ENCODE data around the gene SEMA5B.

The SEMA5B gene

DNA sequence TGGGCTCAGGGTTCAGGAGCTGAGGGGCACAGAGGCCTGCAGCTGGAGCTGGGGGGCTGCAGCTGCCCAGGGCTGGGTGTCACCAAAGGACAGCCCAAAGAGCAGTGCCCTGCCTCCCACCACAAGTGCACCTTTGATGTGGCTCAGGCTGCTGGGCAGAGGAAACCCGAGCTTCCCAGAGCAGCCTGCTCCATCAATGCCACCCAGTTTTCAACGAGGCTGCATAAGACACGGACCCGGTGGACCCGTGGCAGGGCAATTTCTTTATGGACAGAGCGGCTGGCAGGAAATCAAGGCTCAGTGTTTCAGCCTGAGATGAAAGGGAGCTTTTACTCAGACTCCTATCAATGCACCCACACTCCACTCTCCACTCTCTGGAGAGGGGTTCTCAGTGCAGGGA lies 18.7 kb downstream of the SEMA5B start:
- H3K79me2 ChIP-seq (ENCODE audit: control insufficient read depth, insufficient read depth, low read length, poor library complexity) = no peaks in the 10 kb centered on the region
- H3K79me1 ChIP-seq (ENCODE audit: low read length) = no peaks in the 10 kb centered on the region
- no peaks in the 10 kb centered on the region for H3K9me3 ChIP-seq (ENCODE audit: insufficient read depth, low read depth, low read length)
- no peak overlapping the region for H3K18ac ChIP-seq (ENCODE audit: low read length)
- no peak overlapping the region for H3K14ac ChIP-seq (ENCODE audit: low read length)
- no peak overlapping the region for H2AK5ac ChIP-seq (ENCODE audit: low read length)
- no peaks in the 10 kb centered on the region for H3K4me1 ChIP-seq (ENCODE audit: control insufficient read depth in 1 of 2, insufficient read depth in 2 of 2, low read length in 2 of 2)
- no peak for DNase-seq
- no peaks in the 10 kb centered on the region for H3K27me3 ChIP-seq (ENCODE audit: insufficient read depth, low read length)
- no peak overlapping the region for H2BK120ac ChIP-seq (ENCODE audit: insufficient read depth, low read length, poor library complexity)
- no peak overlapping the region for H2BK5ac ChIP-seq (ENCODE audit: low read depth, low read length, poor library complexity)
- H4K8ac ChIP-seq (ENCODE audit: low read depth, low read length) = no peak overlapping the region
- no peak overlapping the region for H2AFZ ChIP-seq (ENCODE audit: insufficient read depth, low read length, poor library complexity)
- no CpG with 5 or more reads among the region's 6 CpGs for WGBS (ENCODE audit: extremely low coverage, insufficient coverage, insufficient read length)
- no peak overlapping the region for H3K23ac ChIP-seq (ENCODE audit: low read length)
- H3K4me3 ChIP-seq (ENCODE audit: low read depth, low read length) = no peak overlapping the region
- H3K27ac ChIP-seq (ENCODE audit: low read depth, low read length) = no peak overlapping the region
- H4K12ac ChIP-seq (ENCODE audit: low read depth, low read length) = no peak overlapping the region
- no peaks in the 10 kb centered on the region for H3K36me3 ChIP-seq (ENCODE audit: control insufficient read depth in 1 of 2, insufficient read depth in 2 of 2, low read length in 2 of 2)
- no peak overlapping the region for H4K91ac ChIP-seq (ENCODE audit: low read depth, low read length)
- no peak overlapping the region for H3K4ac ChIP-seq (ENCODE audit: low read depth, low read length)
- no peak overlapping the region for H2BK12ac ChIP-seq (ENCODE audit: low read length)
- no peak overlapping the region for H3K9ac ChIP-seq (ENCODE audit: low read length)
- no peak overlapping the region for H3K4me2 ChIP-seq (ENCODE audit: low read length)

DNA sequence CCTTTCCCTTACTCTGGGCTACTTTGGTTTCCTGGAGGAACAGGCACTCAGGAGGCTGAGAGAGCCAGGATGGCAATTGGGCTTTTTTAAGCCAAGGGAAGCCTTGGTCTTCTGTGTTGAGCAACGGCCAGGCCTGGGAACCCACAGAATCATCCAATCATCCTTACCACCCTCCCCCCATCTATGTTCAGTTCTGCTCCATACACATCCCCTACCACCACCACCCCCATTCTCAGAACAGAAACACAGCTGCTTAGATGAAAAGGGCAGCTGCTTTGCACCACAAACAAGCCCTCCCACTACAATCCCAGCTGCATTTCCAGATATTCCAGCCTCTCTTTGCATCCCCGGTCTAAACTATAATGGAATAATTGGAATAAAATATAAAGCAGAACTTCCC lies 21.0 kb downstream of the SEMA5B start:
- Histone ChIP-seq H2AK5ac (ENCODE audit: low read length) (no peak overlapping the region), H3K27me3 (ENCODE audit: insufficient read depth, low read length) (no peaks in the 10 kb centered on the region), H4K12ac (ENCODE audit: low read depth, low read length) (no peak overlapping the region), H3K9ac (ENCODE audit: low read length) (no peak overlapping the region), H3K9me3 (ENCODE audit: insufficient read depth, low read depth, low read length) (no peaks in the 10 kb centered on the region), H2BK12ac (ENCODE audit: low read length) (no peak overlapping the region), H3K4me3 (ENCODE audit: low read depth, low read length) (no peak overlapping the region), H4K8ac (ENCODE audit: low read depth, low read length) (no peak overlapping the region), H3K18ac (ENCODE audit: low read length) (no peak overlapping the region), H3K27ac (ENCODE audit: low read depth, low read length) (no peak overlapping the region), H3K4me1 (ENCODE audit: control insufficient read depth in 1 of 2, insufficient read depth in 2 of 2, low read length in 2 of 2) (no peaks in the 10 kb centered on the region), H3K4me2 (ENCODE audit: low read length) (no peak overlapping the region), H2AFZ (ENCODE audit: insufficient read depth, low read length, poor library complexity) (no peak overlapping the region), H3K4ac (ENCODE audit: low read depth, low read length) (no peak overlapping the region), H2BK5ac (ENCODE audit: low read depth, low read length, poor library complexity) (no peak overlapping the region), H3K79me2 (ENCODE audit: control insufficient read depth, insufficient read depth, low read length, poor library complexity) (no peaks in the 10 kb centered on the region), H3K14ac (ENCODE audit: low read length) (no peak overlapping the region), H3K79me1 (ENCODE audit: low read length) (no peaks in the 10 kb centered on the region), H3K23ac (ENCODE audit: low read length) (no peak overlapping the region), H4K91ac (ENCODE audit: low read depth, low read length) (no peak overlapping the region), H3K36me3 (ENCODE audit: control insufficient read depth in 1 of 2, insufficient read depth in 2 of 2, low read length in 2 of 2) (no peaks in the 10 kb centered on the region), H2BK120ac (ENCODE audit: insufficient read depth, low read length, poor library complexity) (no peak overlapping the region)
- no CpG with 5 or more reads among the region's 2 CpGs for WGBS (ENCODE audit: extremely low coverage, insufficient coverage, insufficient read length)
- DNase-seq = no peak

GRCh38 chr3:123005291-123005690 lies 22.3 kb downstream of the SEMA5B start:
- H3K36me3 ChIP-seq (ENCODE audit: control insufficient read depth in 1 of 2, insufficient read depth in 2 of 2, low read length in 2 of 2) = no peaks in the 10 kb centered on the region
- H3K79me1 ChIP-seq (ENCODE audit: low read length) = no peaks in the 10 kb centered on the region
- H3K9ac ChIP-seq (ENCODE audit: low read length) = no peak overlapping the region
- H3K23ac ChIP-seq (ENCODE audit: low read length) = no peak overlapping the region
- no peak overlapping the region for H4K8ac ChIP-seq (ENCODE audit: low read depth, low read length)
- no peaks in the 10 kb centered on the region for H3K4me1 ChIP-seq (ENCODE audit: control insufficient read depth in 1 of 2, insufficient read depth in 2 of 2, low read length in 2 of 2)
- H3K4me3 ChIP-seq (ENCODE audit: low read depth, low read length) = no peak overlapping the region
- H2AFZ ChIP-seq (ENCODE audit: insufficient read depth, low read length, poor library complexity) = no peak overlapping the region
- H2BK5ac ChIP-seq (ENCODE audit: low read depth, low read length, poor library complexity) = no peak overlapping the region
- H3K18ac ChIP-seq (ENCODE audit: low read length) = no peak overlapping the region
- H3K9me3 ChIP-seq (ENCODE audit: insufficient read depth, low read depth, low read length) = no peaks in the 10 kb centered on the region
- H2BK120ac ChIP-seq (ENCODE audit: insufficient read depth, low read length, poor library complexity) = no peak overlapping the region
- H3K79me2 ChIP-seq (ENCODE audit: control insufficient read depth, insufficient read depth, low read length, poor library complexity) = no peaks in the 10 kb centered on the region
- no peak overlapping the region for H4K91ac ChIP-seq (ENCODE audit: low read depth, low read length)
- no CpG with 5 or more reads among the region's 1 CpG for WGBS (ENCODE audit: extremely low coverage, insufficient coverage, insufficient read length)
- no peaks in the 10 kb centered on the region for H3K27me3 ChIP-seq (ENCODE audit: insufficient read depth, low read length)
- no peak overlapping the region for H3K4ac ChIP-seq (ENCODE audit: low read depth, low read length)
- no peak overlapping the region for H3K14ac ChIP-seq (ENCODE audit: low read length)
- no peak overlapping the region for H2AK5ac ChIP-seq (ENCODE audit: low read length)
- H3K27ac ChIP-seq (ENCODE audit: low read depth, low read length) = no peak overlapping the region
- no peak overlapping the region for H4K12ac ChIP-seq (ENCODE audit: low read depth, low read length)
- no peak overlapping the region for H3K4me2 ChIP-seq (ENCODE audit: low read length)
- no peak for DNase-seq
- H2BK12ac ChIP-seq (ENCODE audit: low read length) = no peak overlapping the region

DNA sequence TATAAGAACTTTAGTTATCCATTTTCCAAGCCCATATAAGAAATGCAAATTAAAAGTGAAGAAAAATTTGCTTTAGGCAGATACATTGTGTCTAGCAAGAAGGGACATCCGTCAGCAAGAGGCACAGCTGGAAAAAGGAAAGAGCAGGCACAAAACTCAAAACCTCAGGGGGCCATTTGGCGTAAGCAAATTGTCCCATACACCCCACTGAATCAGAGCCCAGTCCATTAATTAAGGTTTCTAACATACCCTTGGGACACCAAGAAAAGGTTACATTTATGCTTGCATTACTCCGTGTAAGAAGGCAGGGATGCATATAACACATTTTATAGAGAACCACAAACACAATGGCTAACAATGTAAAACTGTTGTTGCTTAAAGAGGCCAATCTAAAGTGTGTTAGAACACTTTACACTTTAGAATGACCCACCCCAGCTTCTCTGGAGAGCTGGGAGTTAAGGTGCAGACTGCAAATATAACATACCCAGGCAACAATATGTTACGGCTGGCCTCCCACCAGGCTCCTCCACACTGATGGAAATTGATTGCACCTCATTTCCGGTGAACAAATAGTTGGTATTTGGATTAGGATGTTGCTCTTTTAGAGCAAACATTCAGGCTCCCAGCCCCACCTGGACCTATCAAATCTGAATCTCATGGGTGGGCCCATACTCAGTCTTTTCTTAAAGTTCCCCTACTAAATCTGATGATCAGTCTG lies 23.2 kb downstream of the SEMA5B start:
- H3K9me3 ChIP-seq (ENCODE audit: insufficient read depth, low read depth, low read length) = no peaks in the 10 kb centered on the region
- no peak overlapping the region for H2BK120ac ChIP-seq (ENCODE audit: insufficient read depth, low read length, poor library complexity)
- H2AK5ac ChIP-seq (ENCODE audit: low read length) = no peak overlapping the region
- no peak overlapping the region for H3K18ac ChIP-seq (ENCODE audit: low read length)
- H3K27me3 ChIP-seq (ENCODE audit: insufficient read depth, low read length) = no peaks in the 10 kb centered on the region
- no peaks in the 10 kb centered on the region for H3K79me1 ChIP-seq (ENCODE audit: low read length)
- WGBS (ENCODE audit: extremely low coverage, insufficient coverage, insufficient read length) = no CpG with 5 or more reads among the region's 5 CpGs
- no peaks in the 10 kb centered on the region for H3K4me1 ChIP-seq (ENCODE audit: control insufficient read depth in 1 of 2, insufficient read depth in 2 of 2, low read length in 2 of 2)
- H2BK5ac ChIP-seq (ENCODE audit: low read depth, low read length, poor library complexity) = no peak overlapping the region
- no peaks in the 10 kb centered on the region for H3K79me2 ChIP-seq (ENCODE audit: control insufficient read depth, insufficient read depth, low read length, poor library complexity)
- no peak overlapping the region for H3K4me3 ChIP-seq (ENCODE audit: low read depth, low read length)
- no peak overlapping the region for H2BK12ac ChIP-seq (ENCODE audit: low read length)
- no peak overlapping the region for H4K12ac ChIP-seq (ENCODE audit: low read depth, low read length)
- no peak overlapping the region for H3K14ac ChIP-seq (ENCODE audit: low read length)
- no peak overlapping the region for H4K8ac ChIP-seq (ENCODE audit: low read depth, low read length)
- no peak overlapping the region for H3K27ac ChIP-seq (ENCODE audit: low read depth, low read length)
- H4K91ac ChIP-seq (ENCODE audit: low read depth, low read length) = no peak overlapping the region
- H3K4me2 ChIP-seq (ENCODE audit: low read length) = no peak overlapping the region
- H3K9ac ChIP-seq (ENCODE audit: low read length) = no peak overlapping the region
- no peak for DNase-seq
- H3K4ac ChIP-seq (ENCODE audit: low read depth, low read length) = no peak overlapping the region
- H3K23ac ChIP-seq (ENCODE audit: low read length) = no peak overlapping the region
- no peak overlapping the region for H2AFZ ChIP-seq (ENCODE audit: insufficient read depth, low read length, poor library complexity)
- H3K36me3 ChIP-seq (ENCODE audit: control insufficient read depth in 1 of 2, insufficient read depth in 2 of 2, low read length in 2 of 2) = no peaks in the 10 kb centered on the region
